Measurements from ENCODE around the gene TENT5C.

- TF ChIP-seq ZNF274 (IDR thresholded peaks at IDR 0.05; ENCODE audit: low read depth, low read length) (no peak), YY1 (IDR thresholded peaks at IDR 0.05; ENCODE audit: insufficient read depth, insufficient read length) (no peak), SUZ12 (IDR thresholded peaks at IDR 0.05; ENCODE audit: extremely low read depth, insufficient read depth, insufficient read length) (no peak)
Observed at GRCh38 chr1:117620440-117620839, 14.6 kb downstream of the TENT5C start.

All from NT2/D1 (cell line).